GM23338 (cell line): ENCODE measurements around the gene MTCL1. TPM values are rescaled to one million over a fixed set of nuclear protein-coding genes. Genes with fewer than 3 reads are reported as not detected.

Experiments used
- ATAC-seq: fragments of 200-7000 bp; cut with Tn5 transposase; 3 replicates; pipeline ENCODE4 v1.9.1; 2020
- DNase-seq: peaks from one replicate; pipeline ENCODE4 v3.0.0-alpha.2; 2015; ENCODE audit warnings: low spot score
- H2AFZ ChIP-seq: fragments of 200-600 bp; sonication (generic); 2 replicates; pipeline ENCODE4 v1.8.0; 2016; ENCODE audit warnings: antibody characterized with exemption, mild to moderate bottlenecking, moderate library complexity
- H3F3A ChIP-seq: fragments of 200-600 bp; sonication (generic); replicated peaks from 2 replicates; pipeline ENCODE4 v1.8.0; 2017; ENCODE audit warnings: antibody characterized with exemption, mixed run types, low read depth
- H3K27ac ChIP-seq: fragments of 200-600 bp; sonication (generic); 2 replicates; pipeline ENCODE4 v1.6.1; 2016; ENCODE audit warnings: low read depth
- H3K27me3 ChIP-seq: fragments of 200-600 bp; sonication (generic); 2 replicates; pipeline ENCODE4 v1.8.0; 2016; ENCODE audit warnings: mild to moderate bottlenecking, mixed run types, moderate library complexity; ENCODE audit not compliant: insufficient read depth
- H3K36me3 ChIP-seq: fragments of 200-600 bp; sonication (generic); 2 replicates; pipeline ENCODE4 v1.8.0; 2016; ENCODE audit warnings: mild to moderate bottlenecking; ENCODE audit not compliant: insufficient read depth
- H3K4me1 ChIP-seq: fragments of 200-600 bp; sonication (generic); 2 replicates; pipeline ENCODE4 v1.8.0; 2016; ENCODE audit warnings: mild to moderate bottlenecking, moderate library complexity; ENCODE audit not compliant: insufficient read depth
- H3K4me2 ChIP-seq: fragments of 200-600 bp; sonication (generic); 2 replicates; pipeline ENCODE4 v1.7.1; 2017; ENCODE audit warnings: mixed run types
- H3K4me3 ChIP-seq: fragments of 200-600 bp; sonication (generic); 2 replicates; pipeline ENCODE4 v1.6.1; 2016; ENCODE audit warnings: mixed run types
- H3K79me2 ChIP-seq: fragments of 200-600 bp; sonication (generic); replicated peaks from 2 replicates; pipeline ENCODE4 v1.8.0; 2017; ENCODE audit warnings: mild to moderate bottlenecking; ENCODE audit not compliant: insufficient read depth
- H3K9me2 ChIP-seq: fragments of 200-600 bp; sonication (generic); 2 replicates; pipeline ENCODE4 v1.8.0; 2017; ENCODE audit not compliant: insufficient read depth
- H4K20me1 ChIP-seq: fragments of 200-600 bp; sonication (generic); replicated peaks from 2 replicates; pipeline ENCODE4 v1.8.0; 2017; ENCODE audit warnings: mild to moderate bottlenecking; ENCODE audit not compliant: insufficient read depth
- H3K27ac Mint-ChIP-seq: 2 replicates; pipeline ENCODE4 v1.8.0; 2020; ENCODE audit warnings: inconsistent platforms, mild to moderate bottlenecking, moderate library complexity, mixed read lengths
- H3K27me3 Mint-ChIP-seq: 3 replicates; pipeline ENCODE4 v1.8.0; 2022; ENCODE audit warnings: low read depth, mild to moderate bottlenecking, moderate library complexity, mixed read lengths, inconsistent platforms; ENCODE audit not compliant: insufficient read depth, poor library complexity
- H3K36me3 Mint-ChIP-seq: 3 replicates; pipeline ENCODE4 v1.8.0; 2021; ENCODE audit warnings: low read depth, mild to moderate bottlenecking, inconsistent platforms, moderate library complexity, mixed read lengths
- H3K4me1 Mint-ChIP-seq: 3 replicates; pipeline ENCODE4 v1.8.0; 2020; ENCODE audit warnings: mild to moderate bottlenecking, inconsistent platforms, mixed read lengths
- H3K4me3 Mint-ChIP-seq: 3 replicates; pipeline ENCODE4 v1.8.0; 2021; ENCODE audit warnings: moderate library complexity, mild to moderate bottlenecking, inconsistent platforms, mixed read lengths
- H3K9me3 Mint-ChIP-seq: 3 replicates; pipeline ENCODE4 v1.8.0; 2020; ENCODE audit warnings: moderate library complexity, mild to moderate bottlenecking, inconsistent platforms, mixed read lengths
- CREB1 ChIP-seq: fragments of 250-450 bp; sonication (Bioruptor Pico); IDR thresholded peaks from 2 replicates; pipeline ENCODE4 v1.5.0; 2020; ENCODE audit warnings: low read depth, mild to moderate bottlenecking, moderate library complexity
- EZH2phosphoT487 ChIP-seq: fragments of 200-600 bp; sonication (generic); IDR thresholded peaks from one replicate; pipeline ENCODE4 v1.8.1; 2018; ENCODE audit warnings: antibody characterized with exemption; ENCODE audit not compliant: unreplicated experiment
- NANOG ChIP-seq: IDR thresholded peaks from 2 replicates; pipeline ENCODE4 v1.6.1; 2016; ENCODE audit warnings: antibody characterized with exemption, borderline replicate concordance
- POLR2AphosphoS5 ChIP-seq: IDR thresholded peaks from 2 replicates; pipeline ENCODE4 v1.6.1; 2016; ENCODE audit warnings: antibody characterized with exemption, low read depth
- ZNF331 ChIP-seq: fragments of 250-450 bp; sonication (Bioruptor Pico); IDR thresholded peaks from 2 replicates; pipeline ENCODE4 v1.5.0; 2020; ENCODE audit warnings: low read depth, mild to moderate bottlenecking, moderate library complexity
- polyA plus RNA-seq: library from polyadenylated mRNA; unstranded; fragments of >200 nt; fragmentation: Nextera tagmentation; extraction: Ambion mirVana; gene quantifications from 2 replicates; pipeline ENCODE4 v1.2.1, GENCODE V29; 2016
- total RNA-seq: library from RNA; depleted of rRNA; stranded (reverse); fragments of >200 nt; shearing (Covaris generic); gene quantifications from 2 replicates; pipeline ENCODE4 v1.2.3, GENCODE V29; 2014
- TF ChIP-seq, protein P1 (sequence below), 2 experiments: fragments of 200-600 bp in 1 of 2; sonication (generic) in 1 of 2; conservative IDR thresholded peaks; 2 replicates each; pipeline versions ENCODE4 v1.5.1 to v1.6.1; 2016 to 2017; ENCODE audit warnings: antibody characterized with exemption in 2 of 2, low read depth in 2 of 2, mild to moderate bottlenecking in 2 of 2, moderate library complexity in 1 of 2
- TF ChIP-seq, protein P2 (sequence below): IDR thresholded peaks from 2 replicates; pipeline ENCODE4 v1.6.1; 2016; ENCODE audit warnings: antibody characterized with exemption

MTCL1 gene
- total and polyA plus RNA-seq, 2 experiments from 2014 or later, result 14.4 to 45.0 TPM

DNA sequence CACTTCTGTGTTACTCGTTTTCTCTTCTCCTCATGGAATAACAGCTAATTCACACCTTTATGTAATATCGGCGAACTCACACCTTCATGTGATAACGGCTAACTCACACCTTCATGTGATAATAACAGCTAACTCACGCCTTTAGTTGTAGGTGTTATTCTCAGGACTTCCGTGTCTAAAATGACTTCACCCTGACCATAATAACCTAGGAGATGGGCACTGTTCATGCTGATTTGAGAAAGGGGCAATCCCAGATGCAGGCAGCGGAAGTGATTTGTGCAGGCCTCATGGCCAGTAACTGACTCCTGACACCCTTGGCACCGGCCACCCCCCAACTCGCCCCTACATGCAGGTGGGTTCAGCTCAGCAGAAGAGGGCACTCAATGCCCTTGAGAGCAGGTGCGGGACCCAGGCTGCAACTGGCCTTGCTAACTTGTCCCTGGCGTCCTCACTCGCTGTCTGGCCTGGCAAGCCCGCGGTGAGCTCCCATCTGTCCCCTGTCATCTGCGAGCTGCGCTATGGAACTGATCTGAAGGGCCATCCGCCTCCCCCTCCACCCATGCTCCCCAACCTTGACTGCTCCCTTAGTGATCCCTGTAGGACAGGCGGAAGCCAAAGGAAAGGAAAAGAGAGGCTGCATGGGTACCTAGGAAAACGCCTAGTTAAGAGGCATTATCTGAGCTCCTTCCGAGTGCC is 42.6 kb upstream of the MTCL1 start:
- no peak overlapping the region for H3K4me3 Mint-ChIP-seq
- DNase-seq (no peak), ATAC-seq (peak; percentile 5)
- Histone ChIP-seq H3K4me3 (peak overlapping the region; percentile 38; the same call in 1 of the 2 replicates), H2AFZ (no peak overlapping the region), H3K4me1 (peaks cover 27% of the 10 kb centered on the region), H3K79me2 (no peaks in the 10 kb centered on the region), H3K36me3 (no peaks in the 10 kb centered on the region), H4K20me1 (no peaks in the 10 kb centered on the region), H3K4me2 (peak overlapping the region; percentile 69), H3K27me3 (no peaks in the 10 kb centered on the region), H3K9me2 (no peaks in the 10 kb centered on the region), H3K27ac (no peak overlapping the region), H3F3A (no peaks in the 10 kb centered on the region)
- H3K27me3 Mint-ChIP-seq, result peaks cover 10% of the 10 kb centered on the region
- no peaks in the 10 kb centered on the region for H3K9me3 Mint-ChIP-seq
- peaks cover 33% of the 10 kb centered on the region for H3K4me1 Mint-ChIP-seq
- no peaks in the 10 kb centered on the region for H3K36me3 Mint-ChIP-seq
- TF ChIP-seq, protein P1, sequence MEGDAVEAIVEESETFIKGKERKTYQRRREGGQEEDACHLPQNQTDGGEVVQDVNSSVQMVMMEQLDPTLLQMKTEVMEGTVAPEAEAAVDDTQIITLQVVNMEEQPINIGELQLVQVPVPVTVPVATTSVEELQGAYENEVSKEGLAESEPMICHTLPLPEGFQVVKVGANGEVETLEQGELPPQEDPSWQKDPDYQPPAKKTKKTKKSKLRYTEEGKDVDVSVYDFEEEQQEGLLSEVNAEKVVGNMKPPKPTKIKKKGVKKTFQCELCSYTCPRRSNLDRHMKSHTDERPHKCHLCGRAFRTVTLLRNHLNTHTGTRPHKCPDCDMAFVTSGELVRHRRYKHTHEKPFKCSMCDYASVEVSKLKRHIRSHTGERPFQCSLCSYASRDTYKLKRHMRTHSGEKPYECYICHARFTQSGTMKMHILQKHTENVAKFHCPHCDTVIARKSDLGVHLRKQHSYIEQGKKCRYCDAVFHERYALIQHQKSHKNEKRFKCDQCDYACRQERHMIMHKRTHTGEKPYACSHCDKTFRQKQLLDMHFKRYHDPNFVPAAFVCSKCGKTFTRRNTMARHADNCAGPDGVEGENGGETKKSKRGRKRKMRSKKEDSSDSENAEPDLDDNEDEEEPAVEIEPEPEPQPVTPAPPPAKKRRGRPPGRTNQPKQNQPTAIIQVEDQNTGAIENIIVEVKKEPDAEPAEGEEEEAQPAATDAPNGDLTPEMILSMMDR (conservative IDR thresholded peaks at IDR 0.05; ENCODE audit: low read depth in 2 of 2), result 0 out of 4 replicates have a peak, but pooled peaks of 1 of the 2 experiments have one; percentile 1
- no peak for TF ChIP-seq POLR2AphosphoS5
- TF ChIP-seq, protein P2, sequence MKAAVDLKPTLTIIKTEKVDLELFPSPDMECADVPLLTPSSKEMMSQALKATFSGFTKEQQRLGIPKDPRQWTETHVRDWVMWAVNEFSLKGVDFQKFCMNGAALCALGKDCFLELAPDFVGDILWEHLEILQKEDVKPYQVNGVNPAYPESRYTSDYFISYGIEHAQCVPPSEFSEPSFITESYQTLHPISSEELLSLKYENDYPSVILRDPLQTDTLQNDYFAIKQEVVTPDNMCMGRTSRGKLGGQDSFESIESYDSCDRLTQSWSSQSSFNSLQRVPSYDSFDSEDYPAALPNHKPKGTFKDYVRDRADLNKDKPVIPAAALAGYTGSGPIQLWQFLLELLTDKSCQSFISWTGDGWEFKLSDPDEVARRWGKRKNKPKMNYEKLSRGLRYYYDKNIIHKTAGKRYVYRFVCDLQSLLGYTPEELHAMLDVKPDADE, result no peak
- H3K27ac Mint-ChIP-seq, result no peak overlapping the region

DNA sequence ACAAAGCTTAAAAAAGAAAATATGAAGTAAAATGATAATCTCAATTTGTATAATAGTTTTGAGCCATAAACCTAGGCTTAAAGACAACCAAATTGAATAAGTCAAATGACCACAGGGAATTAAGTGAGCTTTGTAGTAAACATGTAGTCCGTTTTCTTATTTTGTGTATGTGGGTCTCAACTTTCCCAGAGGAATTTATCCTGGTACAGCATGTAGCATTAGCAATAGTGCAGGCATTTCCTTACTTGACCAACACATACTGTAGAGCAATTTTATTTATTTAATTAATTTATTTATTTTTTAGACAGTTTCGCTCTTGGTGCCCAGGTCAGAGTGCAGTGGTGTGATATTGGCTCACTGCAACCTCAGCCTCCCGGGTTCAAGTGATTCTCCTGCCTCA is 37.5 kb upstream of the MTCL1 start:
- Histone ChIP-seq H2AFZ (no peak overlapping the region), H3F3A (no peaks in the 10 kb centered on the region), H3K4me1 (peaks cover 9% of the 10 kb centered on the region; the same call in 1 of the 2 replicates), H3K27ac (no peak overlapping the region), H4K20me1 (no peaks in the 10 kb centered on the region), H3K4me2 (no peak overlapping the region), H3K9me2 (no peaks in the 10 kb centered on the region), H3K4me3 (no peak overlapping the region), H3K79me2 (no peaks in the 10 kb centered on the region), H3K36me3 (no peaks in the 10 kb centered on the region), H3K27me3 (no peaks in the 10 kb centered on the region)
- Mint-ChIP-seq H3K4me3 (no peak overlapping the region), H3K27ac (no peak overlapping the region), H3K27me3 (peaks cover 1% of the 10 kb centered on the region), H3K4me1 (peaks cover 17% of the 10 kb centered on the region), H3K9me3 (no peaks in the 10 kb centered on the region), H3K36me3 (no peaks in the 10 kb centered on the region)
- DNase-seq, result no peak
- no peak for ATAC-seq
- TF ChIP-seq CREB1 (CRISPR knock-in tag) (no peak), EZH2phosphoT487 (no peak), POLR2AphosphoS5 (no peak), NANOG (no peak), ZNF331 (CRISPR knock-in tag) (no peak)
- TF ChIP-seq, protein P2, result no peak
- TF ChIP-seq, protein P1 (conservative IDR thresholded peaks at IDR 0.05; ENCODE audit: low read depth in 2 of 2), result no peak
